ENCODE results near the gene LMNTD2.

Gene LMNTD2

DNA sequence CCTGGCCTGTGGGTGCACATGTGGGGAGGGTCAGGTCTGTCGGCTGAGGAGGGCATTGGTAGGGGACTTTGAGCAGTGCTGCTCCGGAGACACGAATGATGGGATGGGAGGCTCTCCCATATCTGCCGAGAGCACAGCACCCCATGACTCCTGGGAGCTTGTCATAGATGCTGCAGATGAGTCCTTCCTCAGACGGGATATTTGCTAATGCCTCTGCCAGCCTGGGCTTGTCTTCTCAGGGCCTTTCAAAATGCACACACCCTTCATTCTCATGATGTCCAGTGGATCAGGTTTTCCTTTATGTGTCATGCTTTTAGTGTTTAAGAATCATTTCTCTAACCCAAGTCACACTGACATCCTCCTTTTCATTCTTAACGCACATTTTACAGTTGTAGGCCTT is 45.4 kb downstream of the LMNTD2 start:
- peaks cover 5% of the 10 kb centered on the region for H3K27me3 Mint-ChIP-seq (ENCODE audit: low read depth)
- TF ChIP-seq, protein P1, sequence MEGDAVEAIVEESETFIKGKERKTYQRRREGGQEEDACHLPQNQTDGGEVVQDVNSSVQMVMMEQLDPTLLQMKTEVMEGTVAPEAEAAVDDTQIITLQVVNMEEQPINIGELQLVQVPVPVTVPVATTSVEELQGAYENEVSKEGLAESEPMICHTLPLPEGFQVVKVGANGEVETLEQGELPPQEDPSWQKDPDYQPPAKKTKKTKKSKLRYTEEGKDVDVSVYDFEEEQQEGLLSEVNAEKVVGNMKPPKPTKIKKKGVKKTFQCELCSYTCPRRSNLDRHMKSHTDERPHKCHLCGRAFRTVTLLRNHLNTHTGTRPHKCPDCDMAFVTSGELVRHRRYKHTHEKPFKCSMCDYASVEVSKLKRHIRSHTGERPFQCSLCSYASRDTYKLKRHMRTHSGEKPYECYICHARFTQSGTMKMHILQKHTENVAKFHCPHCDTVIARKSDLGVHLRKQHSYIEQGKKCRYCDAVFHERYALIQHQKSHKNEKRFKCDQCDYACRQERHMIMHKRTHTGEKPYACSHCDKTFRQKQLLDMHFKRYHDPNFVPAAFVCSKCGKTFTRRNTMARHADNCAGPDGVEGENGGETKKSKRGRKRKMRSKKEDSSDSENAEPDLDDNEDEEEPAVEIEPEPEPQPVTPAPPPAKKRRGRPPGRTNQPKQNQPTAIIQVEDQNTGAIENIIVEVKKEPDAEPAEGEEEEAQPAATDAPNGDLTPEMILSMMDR (IDR thresholded peaks at IDR 0.05; ENCODE audit: unreplicated experiment in 3 of 3), result no peak
- H3K4me3 Mint-ChIP-seq, result no peak overlapping the region
- H3K36me3 Mint-ChIP-seq (ENCODE audit: low read depth), result peaks cover 54% of the 10 kb centered on the region
- H3K9me3 Mint-ChIP-seq, result peaks cover 18% of the 10 kb centered on the region
- no peaks in the 10 kb centered on the region for H3K4me1 Mint-ChIP-seq
- no peak overlapping the region for H3K27ac Mint-ChIP-seq

DNA sequence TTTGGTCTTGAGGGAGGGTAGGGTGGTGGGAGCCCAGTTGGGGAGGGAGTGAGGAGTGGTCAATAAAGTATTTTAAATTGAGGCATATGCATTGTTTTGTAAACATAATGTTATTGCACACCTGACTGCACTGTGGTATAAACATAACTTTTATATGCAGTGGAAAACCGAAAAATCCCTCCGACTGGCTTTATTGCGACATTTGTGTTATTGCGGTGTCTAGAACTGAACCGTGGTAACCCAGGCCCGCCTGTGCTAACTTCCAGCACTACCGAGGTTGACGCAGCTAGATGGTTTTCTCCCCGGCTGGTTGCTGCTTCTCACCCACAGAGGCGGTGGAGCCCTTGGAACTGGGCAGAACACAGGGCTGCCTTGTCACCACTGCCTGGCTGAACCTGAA is 45.9 kb downstream of the LMNTD2 start:
- Mint-ChIP-seq H3K4me1 (no peaks in the 10 kb centered on the region), H3K27me3 (ENCODE audit: low read depth) (peaks cover 5% of the 10 kb centered on the region), H3K36me3 (ENCODE audit: low read depth) (peaks cover 59% of the 10 kb centered on the region), H3K27ac (no peak overlapping the region), H3K9me3 (peaks cover 18% of the 10 kb centered on the region), H3K4me3 (no peak overlapping the region)
- TF ChIP-seq, protein P1 (IDR thresholded peaks at IDR 0.05; ENCODE audit: unreplicated experiment in 3 of 3), result no peak

GRCh38 chr11:512761-513595 is 47.6 kb downstream of the LMNTD2 start:
- Mint-ChIP-seq H3K27ac (no peak overlapping the region), H3K4me1 (no peaks in the 10 kb centered on the region), H3K27me3 (ENCODE audit: low read depth) (peaks cover 5% of the 10 kb centered on the region), H3K36me3 (ENCODE audit: low read depth) (peaks cover 59% of the 10 kb centered on the region), H3K4me3 (no peak overlapping the region), H3K9me3 (peaks cover 18% of the 10 kb centered on the region)
- TF ChIP-seq, protein P1 (IDR thresholded peaks at IDR 0.05; ENCODE audit: unreplicated experiment in 3 of 3), result no peak

GRCh38 chr11:508956-509355 is 51.6 kb downstream of the LMNTD2 start:
- H3K27ac Mint-ChIP-seq, result peak overlapping the region in 2 of 3 experiments; percentile 52 to 62
- peak overlapping the region; percentile 65 to 73 (median 70) for H3K4me3 Mint-ChIP-seq
- peaks cover 16% of the 10 kb centered on the region for H3K4me1 Mint-ChIP-seq
- TF ChIP-seq, protein P1 (IDR thresholded peaks at IDR 0.05; ENCODE audit: unreplicated experiment in 3 of 3), result no peak
- H3K9me3 Mint-ChIP-seq, result no peaks in the 10 kb centered on the region
- peaks cover 29% of the 10 kb centered on the region for H3K36me3 Mint-ChIP-seq (ENCODE audit: low read depth)
- peaks cover 5% of the 10 kb centered on the region for H3K27me3 Mint-ChIP-seq (ENCODE audit: low read depth)

DNA sequence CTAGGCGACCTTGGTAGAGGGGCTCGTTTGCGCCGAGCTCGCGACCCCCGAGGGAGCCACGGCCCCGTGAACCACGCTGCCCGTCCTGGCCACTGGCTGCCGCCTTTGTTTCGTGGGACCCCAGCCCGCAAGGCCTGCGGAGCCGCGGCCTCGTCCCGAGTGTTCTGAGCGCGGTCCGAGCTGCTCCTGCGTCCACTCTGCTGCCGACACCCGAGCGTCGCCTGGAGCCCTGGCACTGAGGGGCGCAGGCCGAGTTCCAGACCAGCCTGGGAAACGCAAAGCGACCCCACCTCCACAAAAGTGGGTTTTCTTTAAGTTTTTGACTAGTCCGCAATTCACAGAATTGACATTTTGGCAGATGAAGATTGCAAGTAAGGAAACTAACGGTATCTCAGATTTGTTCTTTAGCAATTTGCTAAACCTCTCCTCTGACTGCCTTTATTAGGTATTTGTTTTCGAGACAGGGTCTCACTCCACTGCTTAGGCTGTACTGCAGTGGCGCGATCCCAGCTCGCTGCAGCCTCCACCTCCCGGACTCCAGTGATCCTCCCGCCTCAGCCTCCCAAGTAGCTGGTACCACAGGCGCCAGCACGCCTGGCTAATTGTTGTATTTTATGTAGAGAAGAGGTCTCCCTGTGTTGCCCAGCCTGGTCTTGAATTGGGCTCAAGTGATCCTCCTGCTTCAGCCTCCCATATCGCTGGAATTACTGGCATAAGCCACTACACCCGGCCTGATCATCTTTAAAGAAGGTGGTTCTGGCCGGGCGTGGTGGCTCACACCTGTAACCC is 52.6 kb downstream of the LMNTD2 start:
- H3K36me3 Mint-ChIP-seq (ENCODE audit: low read depth), result peaks cover 20% of the 10 kb centered on the region
- H3K27ac Mint-ChIP-seq, result peak overlapping the region in 2 of 3 experiments; percentile 72 to 91
- TF ChIP-seq, protein P1 (IDR thresholded peaks at IDR 0.05; ENCODE audit: unreplicated experiment in 3 of 3), result no peak
- H3K27me3 Mint-ChIP-seq (ENCODE audit: low read depth), result peaks cover 5% of the 10 kb centered on the region
- peaks cover 16% of the 10 kb centered on the region for H3K4me1 Mint-ChIP-seq
- H3K9me3 Mint-ChIP-seq, result no peaks in the 10 kb centered on the region
- peak overlapping the region; percentile 88 to 98 (median 96) for H3K4me3 Mint-ChIP-seq

Data from nephron (organoid).